ENCODE measurements around the gene RBSN.

GRCh38 chr3:15114466-15115358, 15.8 kb upstream of the RBSN start:
- TF ChIP-seq POLR2A (IDR thresholded peaks at IDR 0.05) (no peak), POLR2AphosphoS5 (IDR thresholded peaks at IDR 0.05) (no peak), EP300 (IDR thresholded peaks at IDR 0.05) (no peak)
- TF ChIP-seq, protein P1, sequence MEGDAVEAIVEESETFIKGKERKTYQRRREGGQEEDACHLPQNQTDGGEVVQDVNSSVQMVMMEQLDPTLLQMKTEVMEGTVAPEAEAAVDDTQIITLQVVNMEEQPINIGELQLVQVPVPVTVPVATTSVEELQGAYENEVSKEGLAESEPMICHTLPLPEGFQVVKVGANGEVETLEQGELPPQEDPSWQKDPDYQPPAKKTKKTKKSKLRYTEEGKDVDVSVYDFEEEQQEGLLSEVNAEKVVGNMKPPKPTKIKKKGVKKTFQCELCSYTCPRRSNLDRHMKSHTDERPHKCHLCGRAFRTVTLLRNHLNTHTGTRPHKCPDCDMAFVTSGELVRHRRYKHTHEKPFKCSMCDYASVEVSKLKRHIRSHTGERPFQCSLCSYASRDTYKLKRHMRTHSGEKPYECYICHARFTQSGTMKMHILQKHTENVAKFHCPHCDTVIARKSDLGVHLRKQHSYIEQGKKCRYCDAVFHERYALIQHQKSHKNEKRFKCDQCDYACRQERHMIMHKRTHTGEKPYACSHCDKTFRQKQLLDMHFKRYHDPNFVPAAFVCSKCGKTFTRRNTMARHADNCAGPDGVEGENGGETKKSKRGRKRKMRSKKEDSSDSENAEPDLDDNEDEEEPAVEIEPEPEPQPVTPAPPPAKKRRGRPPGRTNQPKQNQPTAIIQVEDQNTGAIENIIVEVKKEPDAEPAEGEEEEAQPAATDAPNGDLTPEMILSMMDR (IDR thresholded peaks at IDR 0.05) = no peak

Measured in suprapubic skin (tissue), 4 donors.